Left ventricle myocardium inferior (tissue), 1 donor: ENCODE data around the gene MTX1. TPM values are rescaled to one million over a fixed set of nuclear protein-coding genes. Genes with fewer than 3 reads are reported as not detected.
A peak's percentile ranks its signal among the peaks of the same experiment; 100 is the strongest.
"Not testable (repeated sequence)": the region's sequence is repeated elsewhere in the genome, so short reads cannot be mapped to it uniquely, and the experiment has no call there.

Experiments used
- DNase-seq: peaks from one replicate; pipeline ENCODE4 v3.0.0-alpha.2; 2020
- H3K27ac ChIP-seq: fragments of 200-600 bp; replicated peaks from 2 replicates; pipeline ENCODE4 v1.8.0; 2021
- H3K27me3 ChIP-seq: fragments of 200-600 bp; 2 replicates; pipeline ENCODE4 v1.8.0; 2021; ENCODE audit warnings: low read depth
- H3K36me3 ChIP-seq: fragments of 200-600 bp; 2 replicates; pipeline ENCODE4 v1.8.0; 2021
- H3K4me1 ChIP-seq: fragments of 200-600 bp; 2 replicates; pipeline ENCODE4 v1.8.0; 2021
- H3K4me3 ChIP-seq: fragments of 200-600 bp; 2 replicates; pipeline ENCODE4 v1.8.0; 2021; ENCODE audit warnings: mild to moderate bottlenecking, moderate library complexity
- H3K9me3 ChIP-seq: fragments of 200-600 bp; replicated peaks from 2 replicates; pipeline ENCODE4 v1.8.0; 2021
- intact Hi-C: fragments of 100-400 bp; cut with micrococcal nuclease; formaldehyde crosslinking; loops from one replicate; pipeline ENCODE4 v1.11.0; 2022
- total RNA-seq: library from RNA; stranded (reverse); fragmentation: NEBNext Ultra II Directional; extraction: Animal tissue kit (Norgen Biotek cat#: 25700); gene quantifications from one replicate; pipeline ENCODE4 v1.2.1, GENCODE V29; 2021
- TF ChIP-seq, protein P1 (sequence below): fragments of 200-600 bp; IDR thresholded peaks from 2 replicates; pipeline ENCODE4 v1.8.0; 2021; ENCODE audit warnings: antibody characterized with exemption, mild to moderate bottlenecking, borderline replicate concordance
- donor health status: DM: no; HTN: yes; CAD: no; lungs with severe emphysema.

MTX1 gene
- total RNA-seq, 1 donor from 2014 or later: 18.0 TPM

GRCh38 chr1:155191904-155192303 is 16.6 kb upstream of the MTX1 start:
- H3K36me3 ChIP-seq: no peaks in the 10 kb centered on the region
- TF ChIP-seq, protein P1, sequence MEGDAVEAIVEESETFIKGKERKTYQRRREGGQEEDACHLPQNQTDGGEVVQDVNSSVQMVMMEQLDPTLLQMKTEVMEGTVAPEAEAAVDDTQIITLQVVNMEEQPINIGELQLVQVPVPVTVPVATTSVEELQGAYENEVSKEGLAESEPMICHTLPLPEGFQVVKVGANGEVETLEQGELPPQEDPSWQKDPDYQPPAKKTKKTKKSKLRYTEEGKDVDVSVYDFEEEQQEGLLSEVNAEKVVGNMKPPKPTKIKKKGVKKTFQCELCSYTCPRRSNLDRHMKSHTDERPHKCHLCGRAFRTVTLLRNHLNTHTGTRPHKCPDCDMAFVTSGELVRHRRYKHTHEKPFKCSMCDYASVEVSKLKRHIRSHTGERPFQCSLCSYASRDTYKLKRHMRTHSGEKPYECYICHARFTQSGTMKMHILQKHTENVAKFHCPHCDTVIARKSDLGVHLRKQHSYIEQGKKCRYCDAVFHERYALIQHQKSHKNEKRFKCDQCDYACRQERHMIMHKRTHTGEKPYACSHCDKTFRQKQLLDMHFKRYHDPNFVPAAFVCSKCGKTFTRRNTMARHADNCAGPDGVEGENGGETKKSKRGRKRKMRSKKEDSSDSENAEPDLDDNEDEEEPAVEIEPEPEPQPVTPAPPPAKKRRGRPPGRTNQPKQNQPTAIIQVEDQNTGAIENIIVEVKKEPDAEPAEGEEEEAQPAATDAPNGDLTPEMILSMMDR: no peak
- no peak overlapping the region for H3K4me3 ChIP-seq
- peak overlapping the region; percentile 86 for H3K27ac ChIP-seq
- no peaks in the 10 kb centered on the region for H3K9me3 ChIP-seq
- H3K27me3 ChIP-seq: no peaks in the 10 kb centered on the region
- DNase-seq: no peak
- H3K4me1 ChIP-seq: peaks cover 31% of the 10 kb centered on the region
- intact Hi-C loops: no loop called here

DNA sequence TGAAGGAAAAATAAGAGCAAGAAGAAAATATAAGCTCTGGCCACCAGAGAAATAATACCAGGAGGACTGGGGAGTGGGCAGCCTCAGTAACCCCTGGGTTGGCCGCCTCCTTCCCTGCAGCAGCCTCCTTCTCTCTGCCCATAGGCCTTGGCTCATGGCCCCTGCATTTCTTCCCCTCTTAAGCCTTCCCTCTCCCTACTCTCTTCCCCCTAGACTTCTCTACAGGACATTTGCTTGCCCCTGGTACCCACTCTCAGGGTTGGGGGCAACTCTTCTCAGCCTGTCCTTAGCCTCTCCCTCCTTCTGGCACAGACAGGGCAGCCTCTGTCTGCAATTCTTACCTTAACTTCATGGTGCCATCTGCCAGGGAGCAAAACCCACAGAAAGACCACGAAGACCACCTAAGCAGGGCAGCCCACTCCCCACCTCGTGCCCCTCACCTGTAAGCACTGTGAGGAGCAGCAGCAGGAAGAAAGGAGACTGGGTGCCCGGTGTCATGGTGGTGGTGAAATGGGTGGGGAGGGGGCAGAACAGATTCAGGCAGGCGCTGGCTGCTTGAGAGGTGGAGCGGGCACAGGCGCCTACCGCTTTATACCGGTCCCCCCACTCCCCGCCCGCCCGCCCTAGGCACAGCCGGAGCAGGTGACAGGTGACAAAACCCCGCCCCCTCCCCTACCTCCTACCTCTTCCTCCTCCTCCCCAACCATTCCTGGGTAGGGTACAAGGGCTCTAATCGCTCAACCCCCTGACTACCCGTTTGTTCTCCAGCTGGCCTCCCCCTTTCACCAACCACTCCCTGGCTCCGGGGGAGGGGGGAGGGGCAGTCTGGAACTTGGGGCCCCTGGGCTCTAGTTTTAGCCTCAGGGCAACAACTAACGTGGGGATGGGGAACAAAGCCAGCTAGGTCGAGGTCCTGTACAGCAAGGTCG is 15.9 kb upstream of the MTX1 start:
- intact Hi-C loops: no loop called here
- H3K27me3 ChIP-seq: no peaks in the 10 kb centered on the region
- no peak for DNase-seq
- H3K27ac ChIP-seq: peak overlapping the region; percentile 86
- H3K4me3 ChIP-seq: peak overlapping the region; percentile 69
- TF ChIP-seq, protein P1: no peak
- no peaks in the 10 kb centered on the region for H3K36me3 ChIP-seq
- no peaks in the 10 kb centered on the region for H3K9me3 ChIP-seq
- H3K4me1 ChIP-seq: peaks cover 31% of the 10 kb centered on the region

- peak overlapping the region; percentile 86 for H3K27ac ChIP-seq
- peak overlapping the region; percentile 69 for H3K4me3 ChIP-seq
- H3K4me1 ChIP-seq: peaks cover 31% of the 10 kb centered on the region
- no peaks in the 10 kb centered on the region for H3K36me3 ChIP-seq
- H3K27me3 ChIP-seq: no peaks in the 10 kb centered on the region
- intact Hi-C loops: no loop called here
- TF ChIP-seq, protein P1: peak; percentile 98
- H3K9me3 ChIP-seq: no peaks in the 10 kb centered on the region
- peak; percentile 87 for DNase-seq
Observed at GRCh38 chr1:155193275-155193990, 15.1 kb upstream of the MTX1 start.

DNA sequence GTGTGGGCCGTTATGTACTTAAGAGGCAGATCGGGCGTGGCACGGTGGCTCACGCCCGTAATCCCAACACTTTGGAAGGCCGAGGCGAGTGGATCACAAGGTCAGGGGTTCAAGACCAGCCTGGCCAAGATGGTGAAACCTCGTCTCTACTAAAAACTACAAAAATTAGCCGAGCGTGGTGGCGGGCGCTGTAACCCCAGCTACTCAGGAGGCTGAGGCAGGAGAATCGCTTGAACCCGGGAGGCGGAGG is 14.6 kb upstream of the MTX1 start:
- H3K9me3 ChIP-seq, H3K36me3 ChIP-seq, intact Hi-C loops, DNase-seq, H3K27me3 ChIP-seq: not testable (repeated sequence)
- Histone ChIP-seq H3K4me3 (peak overlapping the region; percentile 69), H3K4me1 (peaks cover 31% of the 10 kb centered on the region), H3K27ac (peak overlapping the region; percentile 86)

GRCh38 chr1:155195201-155196102 is 13.0 kb upstream of the MTX1 start:
- Histone ChIP-seq H3K4me3 (peak overlapping the region; percentile 69), H3K9me3 (no peaks in the 10 kb centered on the region), H3K4me1 (peaks cover 31% of the 10 kb centered on the region), H3K36me3 (no peaks in the 10 kb centered on the region), H3K27me3 (no peaks in the 10 kb centered on the region), H3K27ac (peak overlapping the region; percentile 86)
- intact Hi-C loops: no loop called here
- no peak for DNase-seq
- TF ChIP-seq, protein P1: no peak
